Gastrocnemius medialis (tissue), 4 donors: ENCODE results near the gene PPIL1.

Source experiments
- POLR2A ChIP-seq, 2 donors: fragments of 450-650 bp; IDR thresholded peaks; one replicate each; pipeline ENCODE4 v1.6.1; 2017; ENCODE audit warnings: antibody characterized with exemption in 2 of 2, mild to moderate bottlenecking in 2 of 2, moderate library complexity in 2 of 2
- TF ChIP-seq, protein P1 (sequence below), 5 experiments: fragments of 450-650 bp in 3 of 5; fragments of 200-600 bp in 2 of 5; sonication (generic) in 2 of 5; IDR thresholded peaks in 4 of 5; conservative IDR thresholded peaks in 1 of 5; 1 replicate in 4 of 5; 2 replicates in 1 of 5; pipeline ENCODE4 v1.5.1; 2016 to 2019; ENCODE audit warnings: antibody characterized with exemption in 5 of 5, mild to moderate bottlenecking in 3 of 5, moderate library complexity in 3 of 5

DNA sequence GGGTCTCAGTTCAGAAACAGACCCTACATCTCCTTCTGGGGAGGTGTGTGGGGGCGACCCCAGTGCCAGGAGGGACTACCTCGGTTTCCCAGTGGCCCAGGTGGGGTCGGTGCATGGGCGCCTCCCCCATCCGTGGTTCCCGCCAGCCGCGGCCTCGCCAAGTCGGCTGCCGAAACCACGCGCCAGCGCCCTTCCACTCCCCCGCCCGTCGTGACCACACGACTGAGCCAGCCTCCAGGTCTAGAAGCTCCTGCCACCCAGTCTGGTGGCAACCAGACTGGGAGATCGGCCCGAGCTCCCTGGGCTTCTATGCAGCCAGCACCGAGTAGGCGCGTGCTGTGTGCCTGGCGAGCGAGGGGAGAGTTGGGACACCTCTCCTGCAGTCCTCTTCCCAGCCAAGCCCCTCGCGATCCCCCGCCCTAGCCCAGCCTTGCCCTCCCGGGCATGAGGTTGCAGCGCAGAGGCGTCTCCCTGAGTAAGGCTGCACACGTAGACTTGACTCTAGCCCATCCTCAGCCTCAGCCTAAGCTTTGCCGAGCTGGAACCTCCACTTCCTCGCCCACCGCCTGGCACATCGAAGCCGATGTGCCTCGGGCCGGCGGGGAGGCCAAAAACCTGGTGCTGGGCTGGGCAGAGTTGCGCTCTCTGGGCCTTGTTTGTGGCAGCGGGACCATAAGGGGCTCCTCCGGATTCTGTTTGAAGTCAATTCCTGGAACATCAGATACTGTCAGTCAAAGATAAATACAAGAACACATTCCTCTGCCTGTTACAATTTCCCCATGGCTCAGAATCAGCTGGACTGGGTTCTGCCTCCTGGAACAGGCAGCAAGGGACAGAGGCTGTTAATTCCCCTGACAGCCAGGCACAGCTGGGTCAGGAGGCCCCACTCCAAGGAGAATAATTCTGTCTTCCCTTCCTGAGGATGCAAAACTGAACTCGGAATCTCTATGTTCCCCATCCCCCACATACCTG is 33.9 kb downstream of the PPIL1 start:
- TF ChIP-seq, protein P1, sequence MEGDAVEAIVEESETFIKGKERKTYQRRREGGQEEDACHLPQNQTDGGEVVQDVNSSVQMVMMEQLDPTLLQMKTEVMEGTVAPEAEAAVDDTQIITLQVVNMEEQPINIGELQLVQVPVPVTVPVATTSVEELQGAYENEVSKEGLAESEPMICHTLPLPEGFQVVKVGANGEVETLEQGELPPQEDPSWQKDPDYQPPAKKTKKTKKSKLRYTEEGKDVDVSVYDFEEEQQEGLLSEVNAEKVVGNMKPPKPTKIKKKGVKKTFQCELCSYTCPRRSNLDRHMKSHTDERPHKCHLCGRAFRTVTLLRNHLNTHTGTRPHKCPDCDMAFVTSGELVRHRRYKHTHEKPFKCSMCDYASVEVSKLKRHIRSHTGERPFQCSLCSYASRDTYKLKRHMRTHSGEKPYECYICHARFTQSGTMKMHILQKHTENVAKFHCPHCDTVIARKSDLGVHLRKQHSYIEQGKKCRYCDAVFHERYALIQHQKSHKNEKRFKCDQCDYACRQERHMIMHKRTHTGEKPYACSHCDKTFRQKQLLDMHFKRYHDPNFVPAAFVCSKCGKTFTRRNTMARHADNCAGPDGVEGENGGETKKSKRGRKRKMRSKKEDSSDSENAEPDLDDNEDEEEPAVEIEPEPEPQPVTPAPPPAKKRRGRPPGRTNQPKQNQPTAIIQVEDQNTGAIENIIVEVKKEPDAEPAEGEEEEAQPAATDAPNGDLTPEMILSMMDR (IDR thresholded peaks at IDR 0.05 in 4 of 5, conservative IDR thresholded peaks at IDR 0.05 in 1 of 5) = no peak
- peak in 1 of 2 donors; percentile 39 for TF ChIP-seq POLR2A (IDR thresholded peaks at IDR 0.05)
